Calu3 (cell line): Measurements from ENCODE around the gene ENO1. TPM values are rescaled to one million over a fixed set of nuclear protein-coding genes. Genes with fewer than 3 reads are reported as not detected.
A peak's percentile ranks its signal among the peaks of the same experiment; 100 is the strongest.
"Not testable (repeated sequence)": the region's sequence is repeated elsewhere in the genome, so short reads cannot be mapped to it uniquely, and the experiment has no call there.

ENCODE experiments used
- BruUV-seq: library from RNA; stranded (reverse); fragments of 400-500 nt; replicated peaks from 2 replicates; lab custom pipeline; 2021; lab: Mats Ljungman, UMichigan
- CTCF ChIA-PET: fragments of 300-600 bp; sonication (Branson Sonifier 250); formaldehyde crosslinking; loops from one replicate; lab custom pipeline; 2022; ENCODE audit warnings: antibody characterized with exemption; lab: Charles Lee
- DNase-seq: peaks from one replicate; pipeline ENCODE4 v3.0.0; 2022
- H3K27ac Mint-ChIP-seq: one replicate; pipeline ENCODE4 v1.8.0; 2022; ENCODE audit warnings: mixed read lengths; ENCODE audit not compliant: unreplicated experiment
- H3K27me3 Mint-ChIP-seq: one replicate; pipeline ENCODE4 v1.8.0; 2022; ENCODE audit warnings: mixed read lengths; ENCODE audit not compliant: unreplicated experiment
- H3K36me3 Mint-ChIP-seq: one replicate; pipeline ENCODE4 v1.8.0; 2022; ENCODE audit warnings: mild to moderate bottlenecking, moderate library complexity, mixed read lengths; ENCODE audit not compliant: insufficient read depth, unreplicated experiment
- H3K4me1 Mint-ChIP-seq: one replicate; pipeline ENCODE4 v1.8.0; 2022; ENCODE audit warnings: mild to moderate bottlenecking, low read depth, mixed read lengths; ENCODE audit not compliant: unreplicated experiment
- H3K4me3 Mint-ChIP-seq: one replicate; pipeline ENCODE4 v1.8.0; 2022; ENCODE audit warnings: mild to moderate bottlenecking, low read depth, moderate library complexity, mixed read lengths; ENCODE audit not compliant: unreplicated experiment
- H3K9me3 Mint-ChIP-seq: one replicate; pipeline ENCODE4 v1.8.0; 2022; ENCODE audit warnings: low read depth, mixed read lengths; ENCODE audit not compliant: unreplicated experiment
- intact Hi-C: fragments of 100-400 bp; cut with micrococcal nuclease; formaldehyde crosslinking; loops from one replicate; pipeline ENCODE4 v1.10.0; 2022; ENCODE audit not compliant: unreplicated experiment
- total RNA-seq: library from RNA; stranded (reverse); gene quantifications from 2 replicates; pipeline ENCODE4 v1.2.3, GENCODE V29; 2022
- TF ChIP-seq, protein P1 (sequence below): fragments of 200-600 bp; IDR thresholded peaks from one replicate; pipeline ENCODE4 v1.8.0; 2022; ENCODE audit warnings: antibody characterized with exemption; ENCODE audit not compliant: unreplicated experiment

ENO1 gene
- total RNA-seq, 1 experiment from 2014 or later, result 1,003 TPM

DNA sequence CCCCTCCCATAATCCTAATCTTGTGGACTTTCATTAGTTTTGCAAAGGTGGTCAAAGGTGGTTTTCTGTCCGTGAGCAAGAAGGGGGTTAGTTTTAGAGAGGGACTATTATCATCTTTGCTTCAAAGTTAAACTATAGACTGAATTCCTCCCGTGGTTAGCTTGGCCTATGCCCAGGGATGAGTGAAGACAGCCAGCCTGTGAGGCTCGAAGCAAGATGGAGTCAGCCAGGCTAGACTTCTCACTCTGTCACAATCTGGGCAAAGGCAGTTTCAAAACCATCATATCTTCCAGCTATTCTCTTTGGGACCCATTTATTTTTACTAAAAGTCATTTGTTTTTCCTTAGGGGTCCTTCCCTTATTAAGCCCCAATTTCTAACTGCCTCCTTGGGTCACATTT, 12.9 kb upstream of the ENO1 start:
- H3K27me3 Mint-ChIP-seq, result no peaks in the 10 kb centered on the region
- intact Hi-C loops, result no loop called here
- no peak for DNase-seq
- no TSS peak for BruUV-seq
- H3K4me3 Mint-ChIP-seq, result no peak overlapping the region
- no peaks in the 10 kb centered on the region for H3K9me3 Mint-ChIP-seq
- TF ChIP-seq, protein P1, sequence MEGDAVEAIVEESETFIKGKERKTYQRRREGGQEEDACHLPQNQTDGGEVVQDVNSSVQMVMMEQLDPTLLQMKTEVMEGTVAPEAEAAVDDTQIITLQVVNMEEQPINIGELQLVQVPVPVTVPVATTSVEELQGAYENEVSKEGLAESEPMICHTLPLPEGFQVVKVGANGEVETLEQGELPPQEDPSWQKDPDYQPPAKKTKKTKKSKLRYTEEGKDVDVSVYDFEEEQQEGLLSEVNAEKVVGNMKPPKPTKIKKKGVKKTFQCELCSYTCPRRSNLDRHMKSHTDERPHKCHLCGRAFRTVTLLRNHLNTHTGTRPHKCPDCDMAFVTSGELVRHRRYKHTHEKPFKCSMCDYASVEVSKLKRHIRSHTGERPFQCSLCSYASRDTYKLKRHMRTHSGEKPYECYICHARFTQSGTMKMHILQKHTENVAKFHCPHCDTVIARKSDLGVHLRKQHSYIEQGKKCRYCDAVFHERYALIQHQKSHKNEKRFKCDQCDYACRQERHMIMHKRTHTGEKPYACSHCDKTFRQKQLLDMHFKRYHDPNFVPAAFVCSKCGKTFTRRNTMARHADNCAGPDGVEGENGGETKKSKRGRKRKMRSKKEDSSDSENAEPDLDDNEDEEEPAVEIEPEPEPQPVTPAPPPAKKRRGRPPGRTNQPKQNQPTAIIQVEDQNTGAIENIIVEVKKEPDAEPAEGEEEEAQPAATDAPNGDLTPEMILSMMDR, result no peak
- H3K36me3 Mint-ChIP-seq, result no peaks in the 10 kb centered on the region
- CTCF ChIA-PET, result no interaction called here
- H3K4me1 Mint-ChIP-seq, result no peaks in the 10 kb centered on the region
- no peak overlapping the region for H3K27ac Mint-ChIP-seq

DNA sequence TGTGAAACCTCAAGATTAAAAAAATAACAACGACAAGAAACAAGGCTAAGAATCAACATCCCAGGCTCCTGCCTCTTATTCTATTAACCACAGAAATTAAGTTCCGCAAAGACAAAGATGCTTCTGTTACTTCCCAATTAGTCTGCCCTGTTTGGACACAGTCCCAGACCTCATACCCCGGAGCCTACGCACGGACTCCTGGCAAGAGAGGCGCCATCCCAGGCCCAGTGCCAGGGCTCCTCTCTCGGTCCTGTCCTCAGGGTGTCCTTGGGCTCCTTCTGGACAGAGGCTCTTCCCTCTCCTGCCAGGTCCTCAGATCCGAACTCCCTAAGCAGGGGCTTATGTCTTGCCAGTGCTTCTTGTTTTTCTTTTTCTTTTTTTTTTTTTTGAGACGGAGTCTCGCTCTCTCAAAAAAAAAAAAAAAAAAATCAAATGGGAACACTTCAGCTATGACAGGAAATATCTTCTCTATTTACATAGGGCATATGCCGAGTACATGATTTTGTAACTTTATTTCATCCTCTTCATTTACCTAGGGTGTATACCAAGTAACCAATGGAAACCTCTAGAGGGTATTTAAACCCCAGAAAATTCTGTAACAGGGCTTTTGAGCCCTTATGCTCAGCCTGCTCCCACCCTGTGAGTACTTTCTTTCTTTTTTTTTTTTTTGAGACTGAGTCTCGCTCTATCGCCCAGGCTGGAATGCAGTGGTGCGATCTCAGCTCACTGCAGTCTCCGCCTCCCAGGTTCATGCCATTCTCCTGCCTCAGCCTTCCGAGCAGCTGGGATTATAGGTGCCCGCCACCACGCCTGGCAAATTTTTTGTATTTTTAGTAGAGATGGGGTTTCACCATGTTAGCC, 11.7 kb upstream of the ENO1 start:
- DNase-seq, result peak; percentile 26
- H3K27ac Mint-ChIP-seq, result no peak overlapping the region
- TF ChIP-seq, protein P1, result no peak

DNA sequence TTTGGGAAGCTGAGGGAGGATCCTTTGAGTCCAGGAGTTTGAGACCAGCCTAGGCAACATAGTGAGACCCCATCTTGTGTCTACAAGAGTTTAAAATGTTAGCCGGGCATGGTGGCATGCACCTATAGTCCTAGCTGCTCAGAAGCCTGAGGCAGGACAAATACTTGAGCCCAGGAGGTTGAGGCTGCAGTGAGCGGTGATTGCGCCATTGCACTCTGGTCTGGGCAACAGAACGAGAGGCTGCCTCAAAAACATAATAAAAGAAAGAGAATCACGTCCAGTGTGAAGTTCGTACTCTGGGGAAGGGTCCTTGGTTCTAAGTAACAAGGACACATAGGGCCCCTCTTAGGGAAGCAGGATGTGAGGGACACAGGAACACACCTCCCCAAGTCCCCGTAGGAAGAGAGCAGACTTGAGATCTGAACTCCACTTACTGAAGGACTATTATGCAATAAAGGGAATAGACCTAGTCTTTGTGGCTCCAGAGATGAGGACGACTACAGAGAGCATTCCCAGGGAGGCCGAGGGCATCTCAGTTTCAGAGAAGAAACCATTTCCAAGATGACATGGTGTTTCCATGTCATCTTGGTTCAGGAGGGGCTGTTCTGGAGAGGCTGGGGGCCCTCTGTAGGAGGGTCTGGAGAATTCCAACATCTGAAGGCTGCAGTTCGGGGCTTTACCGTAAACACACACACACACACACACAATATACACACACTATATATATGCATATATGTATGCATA, 10.8 kb upstream of the ENO1 start:
- H3K4me3 Mint-ChIP-seq, result no peak overlapping the region
- DNase-seq, result no peak
- no peak overlapping the region for H3K27ac Mint-ChIP-seq
- CTCF ChIA-PET, result no interaction called here
- intact Hi-C loops, result no loop called here
- no peaks in the 10 kb centered on the region for H3K27me3 Mint-ChIP-seq
- TF ChIP-seq, protein P1, result no peak
- BruUV-seq, result no TSS peak
- no peaks in the 10 kb centered on the region for H3K9me3 Mint-ChIP-seq
- H3K36me3 Mint-ChIP-seq, result no peaks in the 10 kb centered on the region
- H3K4me1 Mint-ChIP-seq, result no peaks in the 10 kb centered on the region

More for the DNA sequence above, 11.7 kb upstream of the ENO1 start:
- Mint-ChIP-seq H3K27me3 (no peaks in the 10 kb centered on the region), H3K4me3 (no peak overlapping the region), H3K4me1 (no peaks in the 10 kb centered on the region), H3K9me3 (no peaks in the 10 kb centered on the region), H3K36me3 (no peaks in the 10 kb centered on the region)
- intact Hi-C loops, result no loop called here
- CTCF ChIA-PET, result no interaction called here
- no TSS peak for BruUV-seq

DNA sequence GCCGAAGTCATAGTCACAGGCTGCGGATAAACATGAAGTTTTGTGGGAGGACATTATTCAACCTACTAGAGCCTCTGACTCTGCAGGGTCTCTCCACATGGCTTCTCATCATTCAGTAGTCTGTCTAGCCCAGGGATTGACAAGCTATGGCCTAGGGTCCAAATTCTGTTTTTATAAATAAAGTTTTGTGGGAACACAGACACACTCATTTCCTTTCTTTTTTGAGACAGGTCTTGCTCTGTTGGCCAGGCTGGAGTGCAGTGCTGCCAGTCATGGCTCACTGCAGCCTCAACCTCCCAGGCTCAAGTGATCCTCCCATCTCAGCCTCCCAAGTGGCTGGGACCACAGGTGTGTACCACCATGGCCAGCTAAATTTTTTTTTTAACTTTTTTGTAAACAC, 8.1 kb upstream of the ENO1 start:
- H3K36me3 Mint-ChIP-seq, result no peaks in the 10 kb centered on the region
- no peak for DNase-seq
- intact Hi-C loops, result no loop called here
- no peaks in the 10 kb centered on the region for H3K27me3 Mint-ChIP-seq
- H3K4me3 Mint-ChIP-seq, result no peak overlapping the region
- TF ChIP-seq, protein P1, result no peak
- CTCF ChIA-PET, result no interaction called here
- H3K27ac Mint-ChIP-seq, result no peak overlapping the region
- H3K4me1 Mint-ChIP-seq, result no peaks in the 10 kb centered on the region
- BruUV-seq, result no TSS peak
- H3K9me3 Mint-ChIP-seq, result no peaks in the 10 kb centered on the region

DNA sequence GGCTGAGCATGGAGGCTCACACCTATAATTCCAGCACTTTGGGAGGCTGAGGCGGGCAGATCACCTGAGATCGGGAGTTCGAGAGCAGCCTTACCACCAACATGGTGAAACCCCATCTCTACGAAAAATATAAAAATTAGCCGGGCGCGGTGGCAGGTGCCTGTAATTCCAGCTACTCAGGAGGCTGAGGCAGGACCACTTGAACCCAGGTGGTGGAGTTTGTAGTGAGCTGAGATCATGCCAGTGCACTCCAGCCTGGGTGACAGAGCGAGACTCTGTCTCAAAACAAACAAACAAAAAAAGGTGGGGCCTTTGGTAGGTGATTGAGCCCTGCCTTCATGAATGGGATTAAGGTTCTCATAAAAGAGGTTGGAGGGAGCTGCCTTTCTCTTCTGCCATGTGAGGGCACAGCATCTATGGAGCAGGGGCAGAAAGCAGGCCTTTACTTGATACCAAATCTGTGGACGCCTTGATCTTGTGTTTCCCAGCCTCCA, 7.6 kb upstream of the ENO1 start:
- CTCF ChIA-PET, BruUV-seq, H3K4me1 Mint-ChIP-seq, DNase-seq, H3K36me3 Mint-ChIP-seq, intact Hi-C loops, H3K27ac Mint-ChIP-seq, H3K27me3 Mint-ChIP-seq, H3K9me3 Mint-ChIP-seq, H3K4me3 Mint-ChIP-seq: not testable (repeated sequence)

DNA sequence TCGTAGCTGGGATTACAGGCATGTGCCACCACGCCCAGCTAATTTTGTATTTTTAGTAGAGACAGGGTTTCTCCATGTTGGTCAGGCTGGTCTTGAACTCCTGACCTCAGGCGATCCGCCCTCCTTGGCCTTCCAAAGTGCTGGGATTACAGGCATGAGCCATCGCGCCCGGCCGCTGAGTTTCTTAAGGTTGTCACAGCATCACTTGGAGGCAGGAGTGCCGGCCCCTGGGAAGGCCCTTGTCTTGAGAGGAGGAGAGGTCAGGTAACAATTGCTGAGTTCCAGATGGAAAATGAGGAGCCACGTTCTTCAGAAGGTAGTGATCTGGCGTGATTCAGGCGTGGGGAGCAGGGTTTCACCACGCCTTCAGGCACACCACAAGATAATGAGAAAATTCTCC, 5.6 kb upstream of the ENO1 start:
- CTCF ChIA-PET, BruUV-seq, intact Hi-C loops, H3K27me3 Mint-ChIP-seq, H3K4me3 Mint-ChIP-seq, DNase-seq, H3K9me3 Mint-ChIP-seq, H3K27ac Mint-ChIP-seq: not testable (repeated sequence)
- H3K4me1 Mint-ChIP-seq, result peaks cover 21% of the 10 kb centered on the region
- H3K36me3 Mint-ChIP-seq, result peaks cover 19% of the 10 kb centered on the region
